ENCODE measurements around the gene SASS6.

SASS6 gene

DNA sequence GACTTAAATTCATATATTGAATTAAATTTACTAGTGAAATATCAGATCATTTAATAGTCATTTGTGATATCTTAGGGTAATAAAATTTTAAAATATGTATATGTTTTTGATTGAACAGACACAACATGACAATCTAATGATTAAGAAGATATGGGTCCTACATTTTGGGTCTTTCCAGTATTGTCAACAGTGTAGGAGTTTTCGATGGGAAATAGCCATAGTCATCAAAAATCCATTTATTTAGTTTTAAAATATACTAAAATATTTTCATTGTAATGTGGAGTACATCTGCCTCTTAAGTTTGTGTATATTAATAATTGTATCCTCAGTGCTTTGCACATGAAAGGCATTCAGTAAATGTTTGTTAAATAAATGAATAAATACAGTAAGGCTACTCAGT is 14.2 kb upstream of the SASS6 start:
- TF ChIP-seq YY1 (IDR thresholded peaks at IDR 0.05; ENCODE audit: low read depth) (no peak), CREB1 (IDR thresholded peaks at IDR 0.05; ENCODE audit: low read depth) (no peak), RAD21 (IDR thresholded peaks at IDR 0.05; ENCODE audit: low read depth) (no peak), NFIC (IDR thresholded peaks at IDR 0.05) (no peak)

DNA sequence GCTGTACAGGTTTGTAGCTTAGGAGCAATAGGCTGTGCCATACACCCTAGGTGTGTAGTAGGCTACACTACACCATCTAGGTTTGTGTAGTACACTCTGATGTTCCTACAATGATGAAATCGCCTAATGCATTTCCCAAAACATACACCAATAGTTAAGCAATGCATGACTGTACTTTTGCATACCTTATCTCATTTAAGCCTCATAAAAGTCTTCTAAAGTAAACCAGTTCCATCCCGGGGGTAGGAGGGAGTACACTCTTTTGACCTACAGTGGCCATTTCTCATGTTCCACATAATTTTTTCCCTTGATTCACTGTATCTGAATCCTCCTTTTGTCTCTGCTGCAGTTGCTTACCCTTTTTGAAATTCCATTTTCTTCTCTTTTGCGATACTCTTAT is 12.4 kb upstream of the SASS6 start:
- TF ChIP-seq TCF12 (IDR thresholded peaks at IDR 0.05; ENCODE audit: low read depth) = no peak
- TF ChIP-seq EGR1 (IDR thresholded peaks at IDR 0.05) = no peak
- no peak for TF ChIP-seq CREB1 (IDR thresholded peaks at IDR 0.05; ENCODE audit: low read depth)
- TF ChIP-seq EP300 (IDR thresholded peaks at IDR 0.05; ENCODE audit: borderline replicate concordance) = no peak
- no peak for TF ChIP-seq NFIC (IDR thresholded peaks at IDR 0.05)
- no peak for TF ChIP-seq TEAD4 (IDR thresholded peaks at IDR 0.05)
- TF ChIP-seq, protein P1, sequence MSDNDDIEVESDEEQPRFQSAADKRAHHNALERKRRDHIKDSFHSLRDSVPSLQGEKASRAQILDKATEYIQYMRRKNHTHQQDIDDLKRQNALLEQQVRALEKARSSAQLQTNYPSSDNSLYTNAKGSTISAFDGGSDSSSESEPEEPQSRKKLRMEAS (IDR thresholded peaks at IDR 0.05) = no peak
- no peak for TF ChIP-seq YY1 (IDR thresholded peaks at IDR 0.05; ENCODE audit: low read depth)
- no peak for TF ChIP-seq TAF1 (IDR thresholded peaks at IDR 0.05; ENCODE audit: low read depth)
- TF ChIP-seq RAD21 (IDR thresholded peaks at IDR 0.05; ENCODE audit: low read depth) = no peak
- no peak for TF ChIP-seq FOXM1 (IDR thresholded peaks at IDR 0.05; ENCODE audit: borderline replicate concordance, low read depth)
- TF ChIP-seq, protein P2, sequence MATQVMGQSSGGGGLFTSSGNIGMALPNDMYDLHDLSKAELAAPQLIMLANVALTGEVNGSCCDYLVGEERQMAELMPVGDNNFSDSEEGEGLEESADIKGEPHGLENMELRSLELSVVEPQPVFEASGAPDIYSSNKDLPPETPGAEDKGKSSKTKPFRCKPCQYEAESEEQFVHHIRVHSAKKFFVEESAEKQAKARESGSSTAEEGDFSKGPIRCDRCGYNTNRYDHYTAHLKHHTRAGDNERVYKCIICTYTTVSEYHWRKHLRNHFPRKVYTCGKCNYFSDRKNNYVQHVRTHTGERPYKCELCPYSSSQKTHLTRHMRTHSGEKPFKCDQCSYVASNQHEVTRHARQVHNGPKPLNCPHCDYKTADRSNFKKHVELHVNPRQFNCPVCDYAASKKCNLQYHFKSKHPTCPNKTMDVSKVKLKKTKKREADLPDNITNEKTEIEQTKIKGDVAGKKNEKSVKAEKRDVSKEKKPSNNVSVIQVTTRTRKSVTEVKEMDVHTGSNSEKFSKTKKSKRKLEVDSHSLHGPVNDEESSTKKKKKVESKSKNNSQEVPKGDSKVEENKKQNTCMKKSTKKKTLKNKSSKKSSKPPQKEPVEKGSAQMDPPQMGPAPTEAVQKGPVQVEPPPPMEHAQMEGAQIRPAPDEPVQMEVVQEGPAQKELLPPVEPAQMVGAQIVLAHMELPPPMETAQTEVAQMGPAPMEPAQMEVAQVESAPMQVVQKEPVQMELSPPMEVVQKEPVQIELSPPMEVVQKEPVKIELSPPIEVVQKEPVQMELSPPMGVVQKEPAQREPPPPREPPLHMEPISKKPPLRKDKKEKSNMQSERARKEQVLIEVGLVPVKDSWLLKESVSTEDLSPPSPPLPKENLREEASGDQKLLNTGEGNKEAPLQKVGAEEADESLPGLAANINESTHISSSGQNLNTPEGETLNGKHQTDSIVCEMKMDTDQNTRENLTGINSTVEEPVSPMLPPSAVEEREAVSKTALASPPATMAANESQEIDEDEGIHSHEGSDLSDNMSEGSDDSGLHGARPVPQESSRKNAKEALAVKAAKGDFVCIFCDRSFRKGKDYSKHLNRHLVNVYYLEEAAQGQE (IDR thresholded peaks at IDR 0.05; ENCODE audit: low read depth) = no peak
- TF ChIP-seq ZBTB7A (IDR thresholded peaks at IDR 0.05; ENCODE audit: low read depth) = no peak
- TF ChIP-seq, protein P3, sequence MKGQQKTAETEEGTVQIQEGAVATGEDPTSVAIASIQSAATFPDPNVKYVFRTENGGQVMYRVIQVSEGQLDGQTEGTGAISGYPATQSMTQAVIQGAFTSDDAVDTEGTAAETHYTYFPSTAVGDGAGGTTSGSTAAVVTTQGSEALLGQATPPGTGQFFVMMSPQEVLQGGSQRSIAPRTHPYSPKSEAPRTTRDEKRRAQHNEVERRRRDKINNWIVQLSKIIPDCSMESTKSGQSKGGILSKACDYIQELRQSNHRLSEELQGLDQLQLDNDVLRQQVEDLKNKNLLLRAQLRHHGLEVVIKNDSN (IDR thresholded peaks at IDR 0.05) = no peak
- TF ChIP-seq CEBPB (IDR thresholded peaks at IDR 0.05) = no peak

DNA sequence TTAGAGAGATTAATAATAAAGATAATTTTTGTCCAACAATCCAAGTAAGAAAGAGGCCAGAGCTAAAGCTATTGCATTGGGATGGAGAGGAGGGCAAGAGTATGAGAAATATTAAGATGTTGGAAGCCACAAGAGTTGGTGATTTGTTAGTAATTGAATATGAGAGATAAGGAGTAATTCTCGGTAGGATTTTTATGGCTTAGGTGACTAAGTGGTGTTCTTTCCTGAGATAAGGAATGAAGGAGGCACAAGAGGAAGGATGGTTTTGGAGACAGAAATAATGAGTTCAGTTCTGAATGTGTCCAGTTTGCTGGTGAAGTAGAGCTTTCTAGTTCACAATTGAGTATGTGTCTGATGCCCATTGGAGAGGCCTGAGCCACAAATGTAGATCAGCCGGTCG is 9.6 kb upstream of the SASS6 start:
- no peak for TF ChIP-seq TAF1 (IDR thresholded peaks at IDR 0.05; ENCODE audit: low read depth)

DNA sequence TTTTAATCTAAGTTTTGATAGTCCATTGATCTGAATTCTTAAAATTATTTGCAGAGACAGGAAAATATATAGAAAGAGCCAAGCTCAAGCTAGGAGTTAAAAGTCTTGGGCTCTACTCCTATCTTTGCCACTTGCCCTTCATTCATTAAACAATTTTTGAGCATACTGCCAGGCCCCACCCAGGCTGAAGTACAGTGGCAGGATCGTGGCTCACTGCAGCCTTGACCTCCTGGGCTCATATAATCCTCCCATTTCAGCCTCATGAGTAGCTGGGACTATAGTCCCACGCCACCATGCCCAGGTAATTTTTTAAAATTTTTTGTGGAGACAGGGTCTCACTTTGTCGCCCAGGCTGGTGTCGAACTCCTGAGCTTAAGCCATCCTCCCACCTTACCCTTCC is 8.5 kb upstream of the SASS6 start:
- TF ChIP-seq EP300 (IDR thresholded peaks at IDR 0.05; ENCODE audit: borderline replicate concordance) (no peak), ZBTB7A (IDR thresholded peaks at IDR 0.05; ENCODE audit: low read depth) (no peak), CREB1 (IDR thresholded peaks at IDR 0.05; ENCODE audit: low read depth) (no peak), TEAD4 (IDR thresholded peaks at IDR 0.05) (no peak), TCF12 (IDR thresholded peaks at IDR 0.05; ENCODE audit: low read depth) (no peak), FOXM1 (IDR thresholded peaks at IDR 0.05; ENCODE audit: borderline replicate concordance, low read depth) (no peak), EGR1 (IDR thresholded peaks at IDR 0.05) (no peak), TAF1 (IDR thresholded peaks at IDR 0.05; ENCODE audit: low read depth) (no peak), CEBPB (IDR thresholded peaks at IDR 0.05) (no peak), RAD21 (IDR thresholded peaks at IDR 0.05; ENCODE audit: low read depth) (no peak), YY1 (IDR thresholded peaks at IDR 0.05; ENCODE audit: low read depth) (no peak), NFIC (IDR thresholded peaks at IDR 0.05) (no peak)
- TF ChIP-seq, protein P3 (IDR thresholded peaks at IDR 0.05) = no peak
- TF ChIP-seq, protein P1 (IDR thresholded peaks at IDR 0.05) = no peak
- TF ChIP-seq, protein P2 (IDR thresholded peaks at IDR 0.05; ENCODE audit: low read depth) = no peak

DNA sequence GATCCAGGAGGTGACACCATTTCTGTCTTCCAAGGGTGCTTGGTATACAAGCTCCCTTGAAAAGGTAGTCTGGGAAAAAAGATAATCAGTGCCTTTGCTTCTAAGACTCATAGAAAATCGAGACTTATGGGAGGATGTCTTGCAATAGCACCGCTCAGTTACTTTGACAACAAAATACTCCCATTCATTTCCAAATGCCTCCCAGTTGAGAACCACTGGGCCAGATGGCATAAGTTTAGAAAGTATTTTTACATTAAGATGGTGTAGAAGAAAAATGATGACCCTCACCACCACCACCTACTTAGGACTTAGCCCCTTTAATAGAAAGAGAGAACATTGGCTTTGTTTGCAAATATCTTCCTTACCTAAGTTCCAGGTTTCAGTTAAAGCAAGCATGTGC is 4.9 kb upstream of the SASS6 start:
- TF ChIP-seq EGR1 (IDR thresholded peaks at IDR 0.05) = no peak
- TF ChIP-seq CEBPB (IDR thresholded peaks at IDR 0.05) = no peak
- TF ChIP-seq, protein P2 (IDR thresholded peaks at IDR 0.05; ENCODE audit: low read depth) = no peak
- TF ChIP-seq, protein P1 (IDR thresholded peaks at IDR 0.05) = no peak
- TF ChIP-seq NFIC (IDR thresholded peaks at IDR 0.05) = no peak
- TF ChIP-seq TAF1 (IDR thresholded peaks at IDR 0.05; ENCODE audit: low read depth) = no peak
- TF ChIP-seq ZBTB7A (IDR thresholded peaks at IDR 0.05; ENCODE audit: low read depth) = no peak
- TF ChIP-seq CREB1 (IDR thresholded peaks at IDR 0.05; ENCODE audit: low read depth) = no peak
- no peak for TF ChIP-seq YY1 (IDR thresholded peaks at IDR 0.05; ENCODE audit: low read depth)
- no peak for TF ChIP-seq FOXM1 (IDR thresholded peaks at IDR 0.05; ENCODE audit: borderline replicate concordance, low read depth)
- TF ChIP-seq TCF12 (IDR thresholded peaks at IDR 0.05; ENCODE audit: low read depth) = no peak
- TF ChIP-seq TEAD4 (IDR thresholded peaks at IDR 0.05) = no peak
- TF ChIP-seq, protein P3 (IDR thresholded peaks at IDR 0.05) = no peak
- TF ChIP-seq EP300 (IDR thresholded peaks at IDR 0.05; ENCODE audit: borderline replicate concordance) = no peak
- TF ChIP-seq RAD21 (IDR thresholded peaks at IDR 0.05; ENCODE audit: low read depth) = no peak
